IPS-18c (cell line): Measurements from ENCODE around the gene GALNT9.
A peak's percentile ranks its signal among the peaks of the same experiment; 100 is the strongest.
"Not testable (repeated sequence)": the region's sequence is repeated elsewhere in the genome, so short reads cannot be mapped to it uniquely, and the experiment has no call there.

ENCODE experiments used
- H3K4me3 ChIP-seq: 2 replicates; pipeline ENCODE4 v1.7.0; 2013; ENCODE audit warnings: low read depth, mild to moderate bottlenecking, low read length, moderate library complexity; ENCODE audit not compliant: insufficient read depth
- H3K9me3 ChIP-seq: one replicate; pipeline ENCODE4 v1.6.1; 2013; ENCODE audit warnings: mild to moderate bottlenecking, low read length, moderate library complexity; ENCODE audit not compliant: control insufficient read depth, insufficient read depth

The GALNT9 gene

DNA sequence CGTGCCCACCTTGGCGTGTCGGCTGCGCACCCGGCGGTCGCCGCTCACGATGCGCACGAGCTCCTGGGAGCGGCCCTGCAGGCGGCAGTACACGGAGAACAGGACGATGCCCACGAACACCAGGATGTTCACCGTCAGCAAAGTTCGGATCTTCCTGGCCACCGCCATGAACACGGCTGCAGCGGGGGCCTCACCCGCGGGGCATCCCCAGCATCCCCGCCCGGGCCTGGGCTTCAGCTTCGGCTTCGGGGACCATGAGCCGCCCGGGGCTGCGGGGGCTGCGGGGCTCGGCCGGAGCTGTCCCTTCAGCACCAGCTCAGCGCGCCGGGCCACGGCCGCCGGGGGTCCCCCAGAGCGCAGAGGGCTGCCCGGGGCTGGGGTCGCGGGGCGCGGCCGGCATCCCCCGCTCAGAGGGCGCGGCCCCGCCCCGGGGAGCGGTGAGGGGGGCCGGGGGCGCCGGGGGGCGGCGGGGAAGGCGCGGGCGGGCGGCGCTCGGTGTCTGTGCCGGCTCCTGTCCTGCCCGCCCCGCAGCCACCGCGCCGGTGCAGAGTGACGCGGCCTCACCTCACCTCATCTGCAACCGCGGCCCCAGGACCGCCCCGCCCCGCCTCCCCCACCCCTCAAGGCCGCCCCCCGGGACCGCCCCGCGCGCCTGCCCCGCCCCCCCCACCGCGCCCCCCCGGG is at the start of gene GALNT9:
GALNT9 (minus strand) TSS at position 554 of the 684 bp plus-strand sequence; CDS start at position 168, 386 bp downstream.
- H3K9me3 ChIP-seq, result no peaks in the 10 kb centered on the region
- peak within 1 kb of the TSS; percentile 15 for H3K4me3 ChIP-seq

DNA sequence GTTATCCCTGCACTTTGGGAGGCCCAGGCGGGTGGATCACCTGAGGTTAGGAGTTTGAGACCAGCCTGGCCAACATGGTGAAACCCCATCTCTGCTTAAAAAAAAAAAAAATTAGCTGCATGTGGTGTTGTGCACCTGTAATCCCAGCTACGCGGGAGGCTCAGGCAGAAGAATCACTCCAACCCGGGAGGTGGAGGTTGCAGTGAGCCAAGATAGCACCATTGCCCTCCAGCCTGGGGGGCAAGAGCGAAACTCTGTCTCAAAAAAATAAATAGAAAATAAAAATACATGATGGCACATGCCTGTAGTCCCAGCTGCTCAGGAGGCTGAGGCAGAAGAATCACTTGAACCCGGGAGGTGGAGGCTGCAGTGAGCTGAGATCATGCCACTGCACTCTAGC is 49.7 kb upstream of the GALNT9 start:
- not testable (repeated sequence) for H3K4me3 ChIP-seq, H3K9me3 ChIP-seq

DNA sequence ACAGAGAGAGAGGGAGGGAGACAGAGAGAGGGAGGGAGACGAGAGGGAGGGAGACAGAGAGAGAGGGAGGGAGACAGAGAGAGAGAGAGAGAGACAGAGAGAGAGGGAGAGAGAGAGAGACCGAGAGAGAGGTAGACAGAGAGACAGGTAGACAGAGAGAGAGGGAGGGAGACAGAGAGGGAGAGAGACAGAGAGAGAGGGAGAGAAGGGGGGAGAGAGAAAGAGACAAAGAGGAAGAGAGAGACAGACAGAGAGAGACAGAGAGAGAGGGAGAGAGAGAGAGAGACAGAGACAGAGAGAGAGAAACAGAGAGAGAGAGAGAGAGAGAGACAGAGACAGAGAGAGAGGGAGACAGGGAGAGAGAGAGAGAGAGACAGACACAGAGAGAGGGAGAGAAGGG is 47.8 kb upstream of the GALNT9 start:
- H3K9me3 ChIP-seq, result no peaks in the 10 kb centered on the region
- H3K4me3 ChIP-seq, result no peak overlapping the region

DNA sequence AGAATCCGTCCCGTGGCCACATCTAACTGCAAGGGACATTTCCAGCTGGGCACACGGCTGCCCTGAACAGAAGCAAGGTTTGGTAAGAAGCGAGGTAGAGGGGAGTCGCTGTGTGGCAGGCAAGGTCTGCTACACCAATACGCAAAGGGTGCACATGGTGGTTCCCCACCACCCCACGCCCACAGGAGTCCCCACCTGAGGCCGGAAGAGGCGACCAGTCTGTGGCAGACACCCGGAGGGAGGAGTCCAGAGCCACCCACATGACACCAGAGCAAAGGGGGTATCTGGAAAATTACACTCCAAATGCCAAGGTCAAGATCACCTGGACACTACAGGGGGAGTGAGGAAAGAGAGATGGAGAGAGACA is 47.1 kb upstream of the GALNT9 start:
- Histone ChIP-seq H3K9me3 (no peaks in the 10 kb centered on the region), H3K4me3 (no peak overlapping the region)

DNA sequence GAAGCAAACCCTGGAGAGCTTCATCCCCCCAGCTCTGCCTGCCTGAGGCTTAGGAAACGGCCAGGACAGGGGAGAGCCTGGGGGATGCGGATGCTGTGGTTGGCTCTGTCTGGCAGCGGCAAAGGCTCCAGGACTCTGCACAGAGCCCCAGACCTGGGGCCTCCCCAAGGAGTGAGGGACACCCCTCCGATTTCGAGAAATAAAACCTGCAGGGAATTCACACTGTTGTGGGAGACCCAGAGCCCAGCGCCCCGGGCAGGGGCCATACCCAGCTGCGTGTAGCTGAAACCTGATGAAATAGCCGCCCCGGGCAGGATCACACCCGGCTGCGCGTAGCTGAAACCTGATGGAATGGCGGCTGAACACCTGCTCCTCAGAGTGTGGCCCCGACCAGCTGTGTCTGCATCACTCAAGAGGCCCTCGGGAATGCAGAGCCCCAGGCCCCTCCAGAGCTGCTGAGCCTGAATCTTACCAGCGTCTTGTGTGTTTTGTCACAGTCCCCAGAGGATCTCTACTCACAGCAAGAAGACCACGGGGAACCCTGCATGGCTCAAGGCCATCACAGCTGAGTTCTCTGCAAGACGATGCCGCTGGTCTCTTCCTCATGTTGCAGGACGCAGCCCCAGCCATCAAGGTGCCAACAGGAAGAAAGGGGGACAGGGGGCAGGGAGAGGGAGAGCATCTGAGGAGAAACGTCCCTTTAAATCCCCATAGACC is 46.5 kb upstream of the GALNT9 start:
- Histone ChIP-seq H3K4me3 (no peak overlapping the region), H3K9me3 (no peaks in the 10 kb centered on the region)

DNA sequence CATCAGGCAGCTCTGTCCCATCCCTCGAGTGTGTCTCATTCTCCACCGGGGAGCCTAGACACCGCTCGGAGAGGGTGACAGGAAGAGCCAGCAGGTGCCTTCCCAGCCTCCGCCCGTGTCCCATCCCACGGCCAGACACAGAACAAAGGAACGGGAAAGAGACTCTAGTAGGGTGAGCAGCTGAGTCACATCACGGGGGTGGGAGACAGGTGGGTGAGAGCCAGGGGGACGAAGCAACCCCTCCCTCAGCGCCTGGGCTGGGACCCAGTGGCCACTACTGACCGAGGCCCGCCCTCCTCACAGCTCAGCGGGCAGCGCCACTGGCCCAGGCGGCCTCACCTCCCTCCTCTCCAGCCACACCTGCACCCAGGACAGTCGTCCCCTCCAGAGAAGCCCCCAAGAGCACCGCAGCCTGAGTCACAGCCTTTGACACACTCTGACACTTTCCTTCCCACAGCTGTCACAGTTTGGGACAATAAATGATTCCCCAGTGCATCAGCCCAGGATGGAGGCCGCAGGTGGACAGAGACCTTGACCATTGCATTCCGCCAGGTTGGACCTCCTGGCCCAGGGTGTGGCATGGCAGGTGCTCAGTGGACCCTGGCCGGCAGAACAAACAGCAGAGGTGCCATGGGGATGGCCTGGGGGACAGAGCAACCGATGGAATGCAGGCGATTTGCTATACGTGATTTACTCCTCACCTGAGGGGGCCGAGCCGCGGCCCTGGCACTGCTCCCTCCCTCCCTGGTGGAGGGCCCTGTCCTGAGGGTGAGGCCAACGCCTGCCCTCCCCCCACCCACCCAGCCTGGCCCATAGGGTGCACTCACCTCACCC is 45.4 kb upstream of the GALNT9 start:
- Histone ChIP-seq H3K4me3 (no peak overlapping the region), H3K9me3 (no peaks in the 10 kb centered on the region)

DNA sequence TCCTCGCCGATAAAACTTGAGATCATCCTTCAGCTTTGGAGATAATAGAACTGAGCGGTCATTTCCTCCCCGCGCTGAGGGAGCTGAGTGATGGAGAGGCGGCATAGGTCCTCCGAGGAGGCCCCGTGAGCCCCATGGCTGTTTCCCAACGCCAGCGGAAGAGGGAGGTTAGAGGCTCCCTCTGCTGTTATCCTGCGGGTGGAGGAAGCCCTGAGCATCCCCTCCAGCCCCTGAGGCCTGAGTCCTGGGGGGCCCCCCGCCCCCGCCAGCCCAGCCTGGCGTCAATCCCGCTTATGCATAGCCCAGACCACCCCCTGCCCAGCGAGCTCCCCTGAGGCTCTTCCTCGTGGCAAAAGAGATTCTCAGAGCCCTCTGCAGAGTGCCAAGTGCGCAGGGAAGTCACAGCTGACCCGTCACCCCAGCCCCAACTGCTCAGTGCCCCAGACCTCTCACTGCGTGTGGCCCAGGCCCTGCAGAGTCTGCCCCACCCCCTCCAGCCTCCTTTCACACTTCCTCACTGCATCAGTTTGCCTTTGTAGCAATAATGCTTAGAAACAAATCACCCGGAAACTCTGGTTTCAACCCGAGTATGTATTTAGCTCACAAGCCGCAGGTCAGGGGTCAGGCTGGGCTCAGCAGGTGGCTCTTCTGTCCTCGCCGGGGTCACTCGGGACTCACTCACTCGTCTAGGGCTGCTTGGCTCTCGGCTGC is 44.7 kb upstream of the GALNT9 start:
- H3K9me3 ChIP-seq, result no peaks in the 10 kb centered on the region

DNA sequence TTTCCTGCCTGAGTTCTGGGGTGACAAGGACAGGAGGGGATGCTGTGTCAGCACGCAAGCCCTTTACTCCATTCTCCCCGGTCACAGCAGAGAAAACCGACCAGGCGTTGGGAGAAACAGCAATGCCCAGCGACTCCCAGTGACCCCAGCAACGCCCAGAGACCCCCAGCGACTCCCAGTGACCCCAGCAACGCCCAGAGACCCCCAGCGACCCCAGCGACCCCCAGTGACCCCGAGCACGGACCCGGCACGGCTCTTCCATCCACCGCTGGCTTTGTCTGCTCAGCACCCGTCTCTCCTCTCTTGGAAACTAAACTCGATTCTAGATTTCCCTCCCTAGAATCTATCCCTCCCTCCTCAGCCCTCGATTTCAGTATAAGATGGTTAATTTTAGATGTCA is 38.5 kb upstream of the GALNT9 start:
- no peak overlapping the region for H3K4me3 ChIP-seq
- peaks cover 3% of the 10 kb centered on the region for H3K9me3 ChIP-seq

More for the DNA sequence above, 44.7 kb upstream of the GALNT9 start:
- no peak overlapping the region for H3K4me3 ChIP-seq

DNA sequence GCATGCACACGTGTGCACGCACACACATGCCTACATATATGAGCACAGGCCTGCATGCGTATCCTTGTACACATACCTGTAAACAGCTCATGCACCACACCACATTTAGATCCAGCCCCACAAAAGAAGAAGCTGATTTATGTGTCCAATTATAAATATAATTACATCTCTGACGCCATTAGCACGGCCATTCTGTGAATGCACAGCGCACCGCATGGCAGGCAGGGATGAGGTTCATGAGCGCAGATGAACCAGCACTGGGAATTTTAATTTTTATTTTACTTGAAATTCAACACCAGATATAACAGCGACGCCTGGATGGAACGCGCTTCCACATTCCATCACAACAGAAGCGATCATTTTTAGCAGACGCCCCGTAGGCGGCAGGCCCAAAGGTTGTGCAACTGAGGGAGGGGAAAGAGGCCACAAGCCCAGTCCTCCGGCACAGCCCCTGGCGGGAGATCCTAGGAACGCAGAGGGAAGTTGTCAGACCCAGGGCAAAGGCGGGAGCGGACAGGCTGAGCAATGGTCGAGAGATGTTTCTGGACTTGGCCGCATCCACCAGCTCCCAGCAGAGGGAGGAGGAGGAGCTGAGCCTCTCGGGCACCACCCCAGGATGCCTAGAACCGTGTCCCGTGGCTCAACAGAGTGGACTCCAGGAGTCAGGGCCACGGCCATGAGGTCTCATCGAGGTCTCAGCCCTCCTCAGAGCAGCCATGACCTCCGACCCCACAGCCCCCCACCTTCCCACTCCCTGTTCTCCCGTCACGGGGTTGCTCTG is 37.9 kb upstream of the GALNT9 start:
- Histone ChIP-seq H3K4me3 (no peak overlapping the region), H3K9me3 (peaks cover 3% of the 10 kb centered on the region)

DNA sequence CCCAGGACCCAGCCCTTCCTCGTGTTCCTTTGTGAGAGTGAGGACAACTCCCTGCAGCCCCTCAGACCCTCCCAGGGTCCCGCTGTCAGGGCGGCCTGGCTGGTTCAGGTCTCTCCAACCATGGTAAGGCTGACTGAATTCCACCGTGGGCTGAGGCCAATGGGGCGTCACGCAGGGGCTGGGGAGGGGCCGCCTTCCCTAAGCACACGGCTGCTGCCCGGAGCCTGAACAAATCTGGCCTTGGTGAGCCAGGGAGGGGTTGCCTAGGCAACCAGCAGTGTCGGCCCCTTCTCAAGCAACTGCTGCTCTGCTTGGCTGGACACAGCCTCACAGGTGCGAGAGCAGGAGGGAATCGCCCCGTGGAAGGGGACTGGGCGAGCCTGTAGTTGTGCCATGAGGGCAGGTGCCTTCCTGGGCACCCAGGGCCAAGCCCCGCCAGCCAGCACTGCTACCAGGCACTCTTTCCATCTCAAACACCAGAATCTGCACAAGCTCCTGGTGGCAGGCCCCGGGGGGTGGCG is 37.0 kb upstream of the GALNT9 start:
- Histone ChIP-seq H3K9me3 (peaks cover 3% of the 10 kb centered on the region), H3K4me3 (no peak overlapping the region)

DNA sequence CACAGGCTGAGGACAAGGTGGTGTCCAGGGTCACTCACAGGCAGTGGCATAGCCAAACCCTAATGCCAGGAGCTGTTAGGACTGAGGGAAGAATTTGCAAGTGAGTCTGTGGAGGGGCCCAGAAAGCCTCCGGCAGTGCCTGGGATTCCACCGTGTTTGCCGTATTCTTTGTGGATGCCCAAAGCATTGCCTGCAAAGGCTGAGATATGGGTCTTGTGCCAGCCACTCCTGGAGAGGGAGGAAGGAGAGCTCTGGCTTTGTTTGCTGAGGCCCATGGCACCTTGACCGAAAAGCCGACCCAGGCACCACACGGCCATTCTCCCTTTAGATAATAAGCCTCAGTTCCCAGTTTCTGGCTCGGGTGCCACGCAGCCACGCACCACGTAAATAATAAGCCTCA is 35.8 kb upstream of the GALNT9 start:
- Histone ChIP-seq H3K9me3 (peaks cover 3% of the 10 kb centered on the region), H3K4me3 (no peak overlapping the region)

DNA sequence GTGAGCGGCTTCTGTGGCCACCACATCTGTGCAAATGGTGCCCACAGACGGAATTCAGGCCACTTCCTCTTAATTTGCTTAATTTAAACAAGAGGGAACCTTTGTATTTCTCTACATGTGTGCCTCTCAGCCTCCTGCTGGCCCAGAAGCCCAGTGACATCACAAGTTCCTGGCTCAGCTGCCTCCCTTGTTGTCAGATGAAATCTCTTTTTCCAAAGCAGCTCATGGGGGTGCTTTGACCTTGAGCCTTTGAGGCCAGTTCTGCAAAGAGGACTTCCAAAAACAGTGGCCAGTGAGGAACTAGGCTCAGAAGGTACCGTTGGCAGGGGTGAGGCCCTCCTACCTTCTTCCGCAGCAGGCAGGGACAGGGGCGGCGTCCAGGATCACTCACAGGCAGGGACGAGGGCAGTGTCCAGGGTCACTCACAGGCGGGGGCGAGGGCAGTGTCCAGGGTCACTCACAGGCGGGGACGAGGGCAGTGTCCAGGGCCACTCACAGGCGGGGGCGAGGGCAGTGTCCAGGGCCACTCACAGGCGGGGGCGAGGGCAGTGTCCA is 35.0 kb upstream of the GALNT9 start:
- no peak overlapping the region for H3K4me3 ChIP-seq
- peaks cover 3% of the 10 kb centered on the region for H3K9me3 ChIP-seq

DNA sequence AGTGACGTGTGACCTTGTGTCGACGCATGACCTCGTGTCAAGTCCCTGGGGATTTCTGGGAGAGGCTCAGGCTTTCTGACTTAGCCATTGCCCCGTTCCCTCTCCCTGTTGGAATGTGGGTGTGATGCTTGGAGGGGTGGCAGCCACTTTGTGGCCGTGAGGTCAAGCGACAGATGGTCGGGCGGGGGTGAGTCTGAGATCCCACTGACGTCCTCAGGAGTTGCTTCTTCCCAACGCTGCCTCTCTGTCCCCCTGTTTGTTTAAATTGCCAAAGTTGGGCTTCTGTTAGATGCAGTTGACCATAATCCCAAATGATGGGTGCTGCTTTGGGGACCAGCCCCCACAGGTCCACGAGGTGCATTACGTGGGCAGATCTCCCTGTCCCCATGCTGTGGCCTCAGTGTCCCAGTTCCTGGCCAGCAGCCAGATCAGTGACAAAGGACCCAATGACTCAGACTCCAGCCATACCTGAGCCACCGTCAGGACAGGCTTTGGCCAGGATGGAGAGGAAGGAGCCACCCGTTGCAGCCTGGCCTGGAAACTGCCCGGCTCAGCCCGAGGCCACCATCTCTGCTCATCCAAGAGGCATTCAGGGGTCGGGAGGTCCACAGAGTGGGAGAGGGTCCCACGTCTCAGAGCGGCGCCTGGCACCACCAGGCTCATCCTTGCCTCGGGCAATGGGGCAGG is 34.4 kb upstream of the GALNT9 start:
- peaks cover 3% of the 10 kb centered on the region for H3K9me3 ChIP-seq

DNA sequence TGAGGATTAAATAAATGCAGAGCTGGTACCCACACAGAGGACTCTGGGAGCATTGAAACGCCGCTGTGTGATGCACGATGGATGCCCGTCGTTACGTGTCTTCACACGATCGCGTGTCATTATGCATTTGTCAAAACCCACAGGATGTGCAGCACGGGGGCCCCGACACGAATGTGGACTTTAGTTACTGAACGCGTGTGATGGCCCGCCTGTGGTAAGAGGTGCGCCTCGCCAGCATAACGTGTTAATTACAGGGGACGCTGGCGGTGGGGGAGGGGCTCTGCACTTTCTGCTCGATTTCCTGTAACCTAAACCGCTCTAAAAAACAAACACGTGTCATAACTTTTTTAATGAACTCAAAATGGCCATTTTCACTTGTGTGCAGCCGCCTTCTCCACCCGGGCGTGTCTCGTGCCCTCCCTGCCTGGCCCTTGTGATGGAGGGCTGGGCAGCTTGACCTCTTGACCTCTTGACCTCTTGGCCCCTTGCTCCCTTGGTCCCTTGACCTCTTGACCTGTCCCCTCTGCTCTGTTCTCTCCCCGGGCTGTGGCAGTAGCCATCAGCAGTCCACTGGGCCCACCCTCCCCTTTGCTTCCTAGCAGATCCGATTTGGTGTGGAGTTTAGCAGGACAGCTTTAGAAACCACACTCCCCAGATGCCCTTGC is 33.7 kb upstream of the GALNT9 start:
- Histone ChIP-seq H3K4me3 (no peak overlapping the region), H3K9me3 (peaks cover 3% of the 10 kb centered on the region)

More for the DNA sequence above, 34.4 kb upstream of the GALNT9 start:
- H3K4me3 ChIP-seq, result no peak overlapping the region
